Endothelial cell of umbilical vein (primary cell): ENCODE results near the gene KIR2DL1.
"Not testable (repeated sequence)": the region's sequence is repeated elsewhere in the genome, so short reads cannot be mapped to it uniquely, and the experiment has no call there.

Experiments
- CTCF ChIP-seq, 2 donors: IDR thresholded peaks; 1 replicate in 1 of 2; 2 replicates in 1 of 2; pipeline ENCODE4 v1.5.1; 2011; ENCODE audit warnings: low read length in 2 of 2, mild to moderate bottlenecking in 2 of 2, moderate library complexity in 2 of 2, control low read depth in 1 of 2, inconsistent platforms in 1 of 2, low read depth in 1 of 2; ENCODE audit not compliant: insufficient read depth in 1 of 2; ENCODE audit errors: extremely low read depth in 1 of 2
- EZH2 ChIP-seq: IDR thresholded peaks from 2 replicates; pipeline ENCODE4 v1.6.1; 2012; ENCODE audit warnings: borderline replicate concordance, low read depth, mild to moderate bottlenecking, moderate library complexity, low read length, inconsistent platforms; ENCODE audit not compliant: severe bottlenecking
- GATA2 ChIP-seq: IDR thresholded peaks from 2 replicates; pipeline ENCODE4 v1.7.0; 2011; ENCODE audit warnings: low read depth, mild to moderate bottlenecking, moderate library complexity, mixed read lengths, low read length; ENCODE audit not compliant: insufficient read length, insufficient read depth
- MYC ChIP-seq: IDR thresholded peaks from one replicate; pipeline ENCODE4 v1.6.1; 2011; ENCODE audit warnings: mild to moderate bottlenecking, low read depth, low read length
- POLR2A ChIP-seq: IDR thresholded peaks from 2 replicates; pipeline ENCODE4 v1.6.1; 2012; ENCODE audit warnings: low read depth, mild to moderate bottlenecking, control low read depth, low read length
- POLR2AphosphoS5 ChIP-seq: IDR thresholded peaks from 2 replicates; pipeline ENCODE4 v1.6.1; 2012; ENCODE audit warnings: low read depth, mild to moderate bottlenecking, control low read depth, low read length, moderate library complexity; ENCODE audit not compliant: insufficient read depth

GRCh38 chr19:54775095-54775815, 5.7 kb downstream of the KIR2DL1 start:
- not testable (repeated sequence) for TF ChIP-seq POLR2A; CTCF (IDR thresholded peaks at IDR 0.05; ENCODE audit: extremely low read depth in 1 of 2, insufficient read depth in 1 of 2, low read depth in 1 of 2, low read length in 2 of 2); MYC; GATA2; POLR2AphosphoS5; EZH2
